HG02884 (cell line): ENCODE data around the gene NUP88.
A peak's percentile ranks its signal among the peaks of the same experiment; 100 is the strongest.
"Not testable (repeated sequence)": the region's sequence is repeated elsewhere in the genome, so short reads cannot be mapped to it uniquely, and the experiment has no call there.

Experiments used
- ATAC-seq: cut with Tn5 transposase; IDR thresholded peaks from one replicate; pipeline ENCODE4 v1.9.1; 2021; ENCODE audit warnings: mild to moderate bottlenecking, moderate library complexity; ENCODE audit not compliant: unreplicated experiment

NUP88 gene

GRCh38 chr17:5419356-5419958 lies at the start of gene NUP88:
TSS of gene NUP88 (minus strand) at chr17:5419662. CDS start at chr17:5419650, 12 bp downstream.
- peak; percentile 78 for ATAC-seq

GRCh38 chr17:5468075-5468473 lies 48.6 kb upstream of the NUP88 start:
- no peak for ATAC-seq

GRCh38 chr17:5467416-5467815 lies 48.0 kb upstream of the NUP88 start:
- ATAC-seq = no peak

- ATAC-seq = no peak
Measured at GRCh38 chr17:5466295-5466694, 46.8 kb upstream of the NUP88 start.

- ATAC-seq = no peak
Measured at GRCh38 chr17:5464717-5465507, 45.5 kb upstream of the NUP88 start.

- no peak for ATAC-seq
Measured at GRCh38 chr17:5446786-5447185, 27.3 kb upstream of the NUP88 start.

- ATAC-seq = no peak
Measured at GRCh38 chr17:5444209-5444608, 24.7 kb upstream of the NUP88 start.

GRCh38 chr17:5443728-5444127 lies 24.3 kb upstream of the NUP88 start:
- ATAC-seq = no peak

GRCh38 chr17:5439446-5439764 lies 19.9 kb upstream of the NUP88 start:
- ATAC-seq = no peak

GRCh38 chr17:5438716-5439445 lies 19.4 kb upstream of the NUP88 start, which contains the start of gene C1QBP:
TSS of gene C1QBP (minus strand) at chr17:5439155. CDS start at chr17:5439073, 82 bp downstream.
- peak; percentile 70 for ATAC-seq

- no peak for ATAC-seq
Measured at GRCh38 chr17:5437721-5438317, 18.4 kb upstream of the NUP88 start.

GRCh38 chr17:5435781-5436315 lies 16.4 kb upstream of the NUP88 start:
- ATAC-seq = not testable (repeated sequence)

GRCh38 chr17:5434984-5435383 lies 15.5 kb upstream of the NUP88 start:
- no peak for ATAC-seq

- no peak for ATAC-seq
Measured at GRCh38 chr17:5431949-5432556, 12.6 kb upstream of the NUP88 start.

GRCh38 chr17:5431234-5431633 lies 11.8 kb upstream of the NUP88 start:
- ATAC-seq = not testable (repeated sequence)

GRCh38 chr17:5430413-5430999 lies 11.0 kb upstream of the NUP88 start:
- ATAC-seq = no peak

GRCh38 chr17:5429191-5429887 lies 9.9 kb upstream of the NUP88 start:
- no peak for ATAC-seq

- ATAC-seq = no peak
Measured at GRCh38 chr17:5425826-5426225, 6.4 kb upstream of the NUP88 start.

GRCh38 chr17:5424909-5425308 lies 5.4 kb upstream of the NUP88 start:
- no peak for ATAC-seq

GRCh38 chr17:5422505-5422904 lies 3.0 kb upstream of the NUP88 start:
- no peak for ATAC-seq
